ENCODE results near the gene DIP2A. TPM values are rescaled to one million over a fixed set of nuclear protein-coding genes. Genes with fewer than 3 reads are reported as not detected.
A peak's percentile ranks its signal among the peaks of the same experiment; 100 is the strongest.

The DIP2A gene
- total and polyA plus RNA-seq, 2 of the 8 experiments (the other 6 are each of a cell fraction or from before 2014, with no cell fraction given): 16.0 to 27.1 TPM

DNA sequence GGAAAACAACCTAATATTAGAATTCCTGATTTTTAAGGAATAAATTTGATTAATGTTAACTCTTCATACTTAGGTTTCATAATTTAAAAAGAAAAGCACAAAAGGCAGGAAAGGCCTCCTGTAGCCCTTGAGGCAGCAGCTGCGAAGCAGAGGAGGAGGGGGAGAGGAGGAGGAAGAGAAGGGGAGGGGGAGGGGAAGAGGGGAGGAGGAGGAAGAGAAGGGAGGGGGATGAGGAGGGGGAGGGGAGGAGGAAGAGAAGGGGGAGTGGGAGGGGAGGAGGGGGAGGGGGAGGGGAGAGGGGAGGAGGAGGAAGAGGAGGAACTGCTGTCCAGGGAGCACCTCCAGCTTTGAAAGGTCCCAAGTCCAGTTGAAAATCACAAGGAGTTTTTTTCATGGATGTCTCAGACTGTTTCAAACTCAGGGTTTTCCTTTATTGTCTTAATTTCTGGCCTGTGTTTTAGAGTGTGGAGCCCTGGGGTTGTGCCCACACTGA, 35.1 kb upstream of the DIP2A start:
- CTCF ChIA-PET (ENCODE audit: partially characterized antibody): interaction anchor here (0.6 to 1.9 kb wide), 4 partner anchors 9 to 53 kb away, joined by 3 to 4 read pairs (median 4); no protein-coding TSS in a partner anchor
- H3K36me3 ChIP-seq (ENCODE audit: control insufficient read depth in 2 of 4, insufficient read depth in 4 of 4, low read length in 3 of 4): peaks cover 4 to 19% (median 11%) of the 10 kb centered on the region in 4 experiments; a peak in 6 of 8 replicates
- peak overlapping the region; percentile 98 for H4K91ac ChIP-seq (replicated peaks; ENCODE audit: insufficient read length, low read length)
- no peaks in the 10 kb centered on the region for H4K20me1 ChIP-seq (replicated peaks in 1 of 2; ENCODE audit: control insufficient read depth in 1 of 2, insufficient read depth in 2 of 2, low read length in 2 of 2)
- no peak overlapping the region; the same call in 1 of the 2 replicates for H2AK5ac ChIP-seq (ENCODE audit: low read depth, low read length)
- no peak overlapping the region for H3K14ac ChIP-seq (ENCODE audit: insufficient read length)
- H3K27ac ChIP-seq (ENCODE audit: low read depth, low read length): peak overlapping the region; percentile 51; the same call in 1 of the 2 replicates
- H3K79me1 ChIP-seq (ENCODE audit: low read depth, low read length): no peaks in the 10 kb centered on the region
- FAIRE-seq (no peak), DNase-seq (ENCODE audit: low read depth in 1 of 2, low spot score in 2 of 2) (no peak)
- 14% methylated on average over 1 of the region's 1 CpG; no CpG with 5 or more reads in 1 of the 2 experiments for WGBS, 2 experiments (ENCODE audit: extremely low coverage in 1 of 2, insufficient coverage in 1 of 2, insufficient read length in 1 of 2, insufficient replicate concordance in 2 of 2, low coverage in 1 of 2, low lambda C conversion rate in 2 of 2, missing lambda C conversion rate in 1 of 2)
- no peak overlapping the region for H2AFZ ChIP-seq (ENCODE audit: low read length)
- peak overlapping the region; percentile 80; the same call in 1 of the 2 replicates for H2BK20ac ChIP-seq (ENCODE audit: low read length)
- H2BK12ac ChIP-seq (ENCODE audit: low read depth, low read length): peak overlapping the region; percentile 93
- peak overlapping the region; percentile 78; the same call in 1 of the 2 replicates for H3K18ac ChIP-seq (ENCODE audit: extremely low read depth, low read length)
- H2BK5ac ChIP-seq (ENCODE audit: low read depth, low read length): peak overlapping the region; percentile 86; the same call in 1 of the 2 replicates
- no peak overlapping the region for H3K23ac ChIP-seq (ENCODE audit: insufficient read length)
- H3K9ac ChIP-seq (replicated peaks in 1 of 4; ENCODE audit: extremely low read depth in 1 of 4, low read depth in 3 of 4, low read length in 3 of 4): no peak overlapping the region
- no peak overlapping the region for H2BK120ac ChIP-seq (replicated peaks; ENCODE audit: low read depth, low read length)
- H3K4me2 ChIP-seq (ENCODE audit: insufficient read depth in 1 of 2, low read depth in 2 of 2, low read length in 2 of 2): no peak overlapping the region
- no peak overlapping the region for H3K4ac ChIP-seq (replicated peaks; ENCODE audit: insufficient read length, low read depth, low read length)
- H3K79me2 ChIP-seq (ENCODE audit: control insufficient read depth in 1 of 2, insufficient read depth in 2 of 2, low read length in 2 of 2): no peaks in the 10 kb centered on the region
- no peak overlapping the region for H4K8ac ChIP-seq (ENCODE audit: extremely low read depth, insufficient read depth, low read length)
- no peak overlapping the region for H3K56ac ChIP-seq (replicated peaks; ENCODE audit: insufficient read length, low read depth, low read length)
- H3K27me3 ChIP-seq (replicated peaks in 1 of 4; ENCODE audit: control insufficient read depth in 3 of 4, extremely low read depth in 1 of 4, insufficient read depth in 3 of 4, low read length in 3 of 4): no peaks in the 10 kb centered on the region
- POLR2A ChIA-PET (ENCODE audit: partially characterized antibody): no interaction called here
- no peak overlapping the region for H2BK15ac ChIP-seq (ENCODE audit: low read length)
- H4K5ac ChIP-seq (ENCODE audit: insufficient read length, low read depth, low read length): peak overlapping the region; percentile 51
- H3K23me2 ChIP-seq (ENCODE audit: low read depth, low read length): 0 out of 2 replicates have a peak, but pooled peaks cover 2% of the 10 kb centered on the region
- H3K4me3 ChIP-seq (ENCODE audit: extremely low read depth in 1 of 4, insufficient read depth in 2 of 4, low read depth in 3 of 4, low read length in 4 of 4): no peak overlapping the region
- no peaks in the 10 kb centered on the region for H3K9me3 ChIP-seq (ENCODE audit: insufficient read depth in 2 of 2, low read depth in 1 of 2, low read length in 1 of 2)
- H3K4me1 ChIP-seq (replicated peaks in 1 of 4; ENCODE audit: control insufficient read depth in 3 of 4, insufficient read depth in 4 of 4, low read length in 3 of 4): peaks cover 0 to 16% (median 6%) of the 10 kb centered on the region in 4 experiments; a peak in 5 of 7 replicates
- TF ChIP-seq CHD2 (IDR thresholded peaks at IDR 0.05; ENCODE audit: low read length) (no peak), ZNF274 (IDR thresholded peaks at IDR 0.05; ENCODE audit: borderline replicate concordance, extremely low read depth, low read length) (no peak), BRCA1 (IDR thresholded peaks at IDR 0.05; ENCODE audit: low read depth, low read length) (no peak), CHD1 (IDR thresholded peaks at IDR 0.05; ENCODE audit: low read depth, low read length) (no peak), RFX5 (IDR thresholded peaks at IDR 0.05; ENCODE audit: borderline replicate concordance, low read depth, low read length) (no peak), RBBP5 (IDR thresholded peaks at IDR 0.05; ENCODE audit: borderline replicate concordance, low read depth, low read length) (no peak), CREB1 (IDR thresholded peaks at IDR 0.05) (no peak), ASH2L (IDR thresholded peaks at IDR 0.05; ENCODE audit: low read length) (no peak), SAP30 (IDR thresholded peaks at IDR 0.05; ENCODE audit: insufficient read depth, insufficient replicate concordance, low read length) (no peak)
- TF ChIP-seq, protein P1, sequence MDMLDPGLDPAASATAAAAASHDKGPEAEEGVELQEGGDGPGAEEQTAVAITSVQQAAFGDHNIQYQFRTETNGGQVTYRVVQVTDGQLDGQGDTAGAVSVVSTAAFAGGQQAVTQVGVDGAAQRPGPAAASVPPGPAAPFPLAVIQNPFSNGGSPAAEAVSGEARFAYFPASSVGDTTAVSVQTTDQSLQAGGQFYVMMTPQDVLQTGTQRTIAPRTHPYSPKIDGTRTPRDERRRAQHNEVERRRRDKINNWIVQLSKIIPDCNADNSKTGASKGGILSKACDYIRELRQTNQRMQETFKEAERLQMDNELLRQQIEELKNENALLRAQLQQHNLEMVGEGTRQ (IDR thresholded peaks at IDR 0.05; ENCODE audit: low read length): no peak
- TF ChIP-seq, protein P2, sequence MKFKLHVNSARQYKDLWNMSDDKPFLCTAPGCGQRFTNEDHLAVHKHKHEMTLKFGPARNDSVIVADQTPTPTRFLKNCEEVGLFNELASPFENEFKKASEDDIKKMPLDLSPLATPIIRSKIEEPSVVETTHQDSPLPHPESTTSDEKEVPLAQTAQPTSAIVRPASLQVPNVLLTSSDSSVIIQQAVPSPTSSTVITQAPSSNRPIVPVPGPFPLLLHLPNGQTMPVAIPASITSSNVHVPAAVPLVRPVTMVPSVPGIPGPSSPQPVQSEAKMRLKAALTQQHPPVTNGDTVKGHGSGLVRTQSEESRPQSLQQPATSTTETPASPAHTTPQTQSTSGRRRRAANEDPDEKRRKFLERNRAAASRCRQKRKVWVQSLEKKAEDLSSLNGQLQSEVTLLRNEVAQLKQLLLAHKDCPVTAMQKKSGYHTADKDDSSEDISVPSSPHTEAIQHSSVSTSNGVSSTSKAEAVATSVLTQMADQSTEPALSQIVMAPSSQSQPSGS (IDR thresholded peaks at IDR 0.05; ENCODE audit: low read length): no peak
